Measurements from ENCODE around the gene USP24.

Gene USP24

GRCh38 chr1:55067914-55068313 lies 147.2 kb downstream of the USP24 start:
- DNase-seq (ENCODE audit: low spot score): no peak

GRCh38 chr1:55067022-55067778 lies 148.0 kb downstream of the USP24 start:
- DNase-seq (ENCODE audit: low spot score): peak; percentile 89

DNA sequence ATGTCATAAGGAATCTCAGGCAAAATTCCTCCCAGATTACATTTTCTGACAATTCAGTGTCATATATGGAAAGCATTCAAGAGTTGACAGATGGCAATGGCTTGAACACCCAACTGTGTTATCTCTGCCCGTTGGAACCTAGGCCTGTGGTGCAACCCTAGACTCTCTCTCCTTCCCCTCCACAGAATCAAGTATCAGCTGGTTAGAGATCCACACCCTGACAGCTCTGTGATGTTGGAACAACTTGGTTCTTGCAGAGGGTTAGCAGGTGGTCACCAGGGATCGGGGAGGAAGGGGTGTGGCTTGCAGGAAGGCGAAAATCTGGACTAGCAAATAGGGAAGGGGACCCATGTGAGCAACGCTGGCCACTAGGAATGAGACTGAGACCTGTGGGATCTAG lies 149.5 kb downstream of the USP24 start:
- DNase-seq (ENCODE audit: low spot score): no peak

DNA sequence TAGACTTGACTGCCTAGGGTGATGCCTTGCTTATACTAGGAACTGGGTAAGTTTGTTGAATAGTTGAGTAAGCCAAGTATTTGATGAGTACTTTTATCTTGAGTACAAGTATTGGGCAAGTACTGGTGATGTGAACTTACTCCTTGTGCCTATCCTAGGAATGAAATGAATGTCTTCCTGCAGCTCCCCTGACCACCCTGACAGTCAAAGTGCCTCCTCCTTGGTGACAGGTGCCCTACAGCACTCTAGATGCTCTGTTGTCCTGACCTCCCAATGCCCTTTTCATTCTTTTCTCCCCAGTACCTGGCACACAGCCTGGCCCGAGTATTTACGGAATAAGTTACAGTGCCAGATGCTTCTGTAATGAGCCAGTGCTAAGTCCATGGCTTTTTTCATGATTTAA lies 150.3 kb downstream of the USP24 start:
- DNase-seq (ENCODE audit: low spot score): no peak

GRCh38 chr1:55064071-55064581 lies 151.0 kb downstream of the USP24 start:
- DNase-seq (ENCODE audit: low spot score): no peak

GRCh38 chr1:55063577-55063942 lies 151.6 kb downstream of the USP24 start:
- DNase-seq (ENCODE audit: low spot score): no peak

GRCh38 chr1:55062801-55063576 lies 152.2 kb downstream of the USP24 start:
- DNase-seq (ENCODE audit: low spot score): no peak

- DNase-seq (ENCODE audit: low spot score): no peak
These were observed 153.3 kb downstream of the USP24 start for GRCh38 chr1:55061706-55062321.

DNA sequence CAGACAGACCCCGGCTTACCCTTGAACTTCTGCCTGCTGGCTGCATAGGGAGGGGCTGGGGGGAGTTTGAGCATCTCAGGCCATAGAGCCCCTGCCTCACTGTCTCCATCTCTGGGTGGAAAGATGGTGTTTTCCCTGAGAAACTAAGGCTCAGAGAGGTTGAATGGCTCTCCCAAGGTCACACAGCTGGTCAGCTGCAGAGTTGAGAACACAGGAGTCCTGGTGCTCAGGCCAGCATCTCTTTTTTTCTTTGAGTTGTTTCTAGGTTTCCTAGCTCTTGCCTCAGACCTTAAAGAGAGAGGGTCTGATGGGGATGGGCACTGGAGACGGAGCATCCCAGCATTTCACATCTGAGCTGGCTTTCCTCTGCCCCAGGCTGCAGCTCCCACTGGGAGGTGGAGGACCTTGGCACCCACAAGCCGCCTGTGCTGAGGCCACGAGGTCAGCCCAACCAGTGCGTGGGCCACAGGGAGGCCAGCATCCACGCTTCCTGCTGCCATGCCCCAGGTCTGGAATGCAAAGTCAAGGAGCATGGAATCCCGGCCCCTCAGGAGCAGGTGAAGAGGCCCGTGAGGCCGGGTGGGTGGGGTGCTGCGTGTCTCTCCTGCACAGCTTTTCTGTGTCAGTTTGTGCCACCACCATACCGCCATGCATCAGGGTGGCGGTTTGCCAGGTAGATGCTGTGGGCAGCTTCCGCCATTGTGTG lies 154.0 kb downstream of the USP24 start:
- DNase-seq (ENCODE audit: low spot score): no peak

- no peak for DNase-seq (ENCODE audit: low spot score)
These were observed 154.8 kb downstream of the USP24 start for GRCh38 chr1:55060133-55060999.

- no peak for DNase-seq (ENCODE audit: low spot score)
These were observed 155.6 kb downstream of the USP24 start for GRCh38 chr1:55059302-55060132.

- no peak for DNase-seq (ENCODE audit: low spot score)
These were observed 157.2 kb downstream of the USP24 start for GRCh38 chr1:55057956-55058298.

- DNase-seq (ENCODE audit: low spot score): no peak
These were observed 157.8 kb downstream of the USP24 start for GRCh38 chr1:55057270-55057955.

DNA sequence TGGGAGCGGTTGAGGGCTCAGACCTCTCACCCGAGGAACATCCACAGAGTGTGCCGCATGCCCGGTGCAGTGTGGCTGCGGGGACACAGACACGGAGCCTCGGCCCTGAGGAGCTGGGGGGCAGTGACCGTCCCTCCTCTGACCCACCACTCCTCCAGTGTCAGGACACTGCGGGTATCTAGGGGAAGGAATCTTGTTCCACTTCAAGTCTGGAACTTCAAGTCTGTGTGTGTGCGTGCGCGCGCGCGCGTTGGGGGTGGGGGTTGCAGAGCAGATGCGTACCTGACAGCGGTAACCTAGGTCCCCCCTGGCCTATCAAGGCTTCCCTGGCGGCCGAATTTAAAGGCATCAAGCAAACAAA lies 158.6 kb downstream of the USP24 start:
- DNase-seq (ENCODE audit: low spot score): no peak

- DNase-seq (ENCODE audit: low spot score): no peak
These were observed 159.1 kb downstream of the USP24 start for GRCh38 chr1:55055951-55056631.

DNA sequence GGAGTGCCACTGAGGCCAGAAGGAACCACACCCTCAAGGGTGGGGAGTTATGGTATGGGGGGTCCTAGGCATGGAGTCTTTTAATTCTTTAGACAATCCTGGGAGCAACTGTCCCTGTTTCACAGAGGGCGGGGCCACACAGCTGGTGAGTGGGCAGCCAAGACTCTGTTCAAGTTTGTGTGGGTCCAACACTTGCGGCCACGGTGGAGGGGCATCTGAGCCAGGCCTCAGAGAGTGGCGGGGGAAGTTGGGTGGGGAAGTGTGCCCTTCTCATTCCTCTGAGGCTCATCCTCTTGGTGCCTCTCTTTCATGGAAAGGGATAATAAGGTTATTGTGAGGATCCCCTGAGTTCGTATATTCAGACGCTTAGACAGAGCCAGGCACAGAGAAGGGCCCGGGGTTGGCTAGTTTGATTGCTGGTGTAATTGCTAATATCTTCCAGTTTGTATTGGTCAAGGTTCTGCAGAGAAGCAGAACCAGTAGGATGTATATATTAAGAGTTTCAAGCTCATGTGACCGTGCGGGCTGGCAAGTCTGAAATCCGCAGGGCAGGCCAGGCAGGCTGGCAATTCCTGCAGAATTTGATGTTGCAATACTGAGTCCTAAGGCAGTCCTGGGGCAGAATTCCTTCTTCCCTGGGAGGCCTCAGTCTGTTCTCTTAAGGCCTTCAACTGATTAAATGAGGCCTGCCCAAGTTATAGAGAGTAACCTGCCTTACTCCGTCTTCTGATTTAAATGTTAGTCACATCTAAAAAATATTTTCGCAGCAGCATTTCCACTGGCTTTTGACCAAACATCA lies 159.9 kb downstream of the USP24 start:
- no peak for DNase-seq (ENCODE audit: low spot score)

DNA sequence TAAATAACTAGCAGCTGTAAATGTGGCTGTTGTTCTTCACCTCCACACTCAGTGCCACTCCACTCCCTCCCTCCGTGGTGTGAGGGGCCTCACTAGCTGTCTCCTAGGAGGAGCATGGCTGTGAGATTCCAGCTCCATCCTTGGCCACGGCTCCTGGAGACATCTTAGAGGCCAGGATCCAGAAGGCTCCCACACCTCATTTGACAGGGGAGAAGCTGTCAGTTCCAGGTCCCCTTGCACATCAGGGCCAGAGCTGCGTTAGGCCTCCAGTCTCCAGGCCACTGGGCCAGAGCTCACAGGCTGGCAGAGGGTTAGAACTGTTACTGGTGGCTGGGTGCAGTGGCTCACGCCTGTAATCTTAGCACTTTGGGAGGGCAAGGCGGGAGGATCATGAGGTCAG lies 160.8 kb downstream of the USP24 start:
- DNase-seq (ENCODE audit: low spot score): no peak

DNA sequence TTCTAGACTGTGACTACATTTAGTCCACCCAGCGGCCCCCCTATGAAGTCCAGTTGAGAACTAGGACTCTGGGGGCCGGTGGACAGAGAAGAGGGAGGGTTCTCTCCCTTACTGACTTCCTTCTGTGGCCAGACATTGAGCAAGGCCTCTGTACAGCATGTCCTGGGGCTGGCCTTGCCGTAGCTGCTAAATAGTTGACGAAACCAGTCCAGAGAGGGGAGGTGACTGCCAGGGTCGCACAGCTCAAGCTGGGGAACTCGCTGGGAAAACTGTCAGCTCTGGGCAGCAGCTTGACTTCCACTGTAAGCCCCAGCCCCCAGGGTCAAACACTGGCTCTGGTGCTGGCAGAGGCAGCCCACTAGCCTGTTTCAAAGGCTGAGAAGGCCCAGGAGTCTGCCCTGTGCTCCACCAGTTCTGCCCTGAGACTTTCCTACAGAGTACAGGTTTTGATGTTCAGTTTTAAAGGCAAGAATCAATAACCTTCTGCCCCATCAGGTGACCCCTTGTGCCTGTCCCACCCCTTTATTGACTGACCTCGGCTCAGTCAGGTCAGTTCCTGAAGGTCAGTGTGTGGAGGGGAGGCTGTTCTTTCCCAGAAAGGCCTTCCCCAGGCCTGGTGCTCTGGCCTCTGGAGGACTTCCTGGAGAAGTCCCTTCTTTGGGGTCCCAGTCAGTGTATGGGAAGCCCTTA lies 161.8 kb downstream of the USP24 start:
- DNase-seq (ENCODE audit: low spot score): no peak

Data from putamen (tissue), 1 donor.